ENCODE data around the gene STK31. TPM values are rescaled to one million over a fixed set of nuclear protein-coding genes. Genes with fewer than 3 reads are reported as not detected.

Gene STK31
- total and polyA plus RNA-seq, 2 donors (not counting 3 experiments of a cell fraction or from before 2014, with no cell fraction given): 0.44 TPM; not detected in 1

DNA sequence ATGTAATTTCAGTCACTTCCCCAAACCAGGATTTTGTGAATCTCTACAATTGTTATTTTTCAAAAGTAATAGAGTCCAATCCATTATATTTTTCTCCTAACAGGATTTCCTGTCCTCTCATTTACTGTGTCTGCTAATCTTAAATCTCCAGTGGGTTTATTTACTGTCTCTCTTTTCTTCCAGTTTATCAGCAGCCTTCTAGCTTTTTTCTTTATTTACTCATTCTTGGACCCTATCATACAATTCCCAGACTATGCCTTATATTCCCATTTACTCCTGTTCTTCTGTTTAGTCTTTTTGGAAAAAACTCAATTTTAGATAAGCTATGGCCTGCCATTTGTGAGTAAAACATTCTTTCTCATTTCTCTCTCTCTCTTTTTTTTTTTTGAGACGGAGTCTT lies 94.7 kb downstream of the STK31 start:
- Histone ChIP-seq H3K27me3 (ENCODE audit: control insufficient read depth in 2 of 2, insufficient read depth in 2 of 2, low read length in 2 of 2) (peaks cover 0 to 5% of the 10 kb centered on the region in 2 experiments), H3K9me3 (replicated peaks; ENCODE audit: control insufficient read depth, insufficient read depth, low read length) (no peaks in the 10 kb centered on the region), H2AFZ (ENCODE audit: low read depth, low read length) (no peak overlapping the region), H3K4me2 (ENCODE audit: insufficient read depth, low read length) (no peak overlapping the region), H3K79me2 (ENCODE audit: control insufficient read depth, insufficient read depth, low read length) (no peaks in the 10 kb centered on the region), H3K9ac (replicated peaks; ENCODE audit: extremely low read depth, insufficient read depth, low read length) (no peak overlapping the region), H3K36me3 (ENCODE audit: control insufficient read depth in 2 of 2, extremely low read depth in 1 of 2, insufficient read depth in 2 of 2, low read length in 2 of 2) (no peaks in the 10 kb centered on the region), H3K27ac (ENCODE audit: insufficient read depth, low read depth, low read length) (no peak overlapping the region), H3K4me3 (replicated peaks in 1 of 3; ENCODE audit: insufficient read depth in 1 of 3, low read depth in 1 of 3, low read length in 3 of 3) (no peak overlapping the region), H3K9me1 (replicated peaks; ENCODE audit: control insufficient read depth, extremely low read depth, insufficient read depth, low read length) (no peaks in the 10 kb centered on the region), H3K4me1 (ENCODE audit: control insufficient read depth, extremely low read depth, insufficient read depth, low read length) (no peaks in the 10 kb centered on the region), H4K20me1 (replicated peaks; ENCODE audit: control insufficient read depth, extremely low read depth, insufficient read depth, low read length) (no peaks in the 10 kb centered on the region)
- DNase-seq (ENCODE audit: low read depth, low spot score): no peak
- no peak for TF ChIP-seq GATA2 (IDR thresholded peaks at IDR 0.05; ENCODE audit: insufficient read depth, insufficient read length, low read depth, low read length)
- no peak for TF ChIP-seq EZH2 (IDR thresholded peaks at IDR 0.05; ENCODE audit: borderline replicate concordance, low read depth, low read length, severe bottlenecking)
- TF ChIP-seq, protein P1, sequence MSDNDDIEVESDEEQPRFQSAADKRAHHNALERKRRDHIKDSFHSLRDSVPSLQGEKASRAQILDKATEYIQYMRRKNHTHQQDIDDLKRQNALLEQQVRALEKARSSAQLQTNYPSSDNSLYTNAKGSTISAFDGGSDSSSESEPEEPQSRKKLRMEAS (IDR thresholded peaks at IDR 0.05; ENCODE audit: insufficient read depth, insufficient read length): no peak
- TF ChIP-seq, protein P2, sequence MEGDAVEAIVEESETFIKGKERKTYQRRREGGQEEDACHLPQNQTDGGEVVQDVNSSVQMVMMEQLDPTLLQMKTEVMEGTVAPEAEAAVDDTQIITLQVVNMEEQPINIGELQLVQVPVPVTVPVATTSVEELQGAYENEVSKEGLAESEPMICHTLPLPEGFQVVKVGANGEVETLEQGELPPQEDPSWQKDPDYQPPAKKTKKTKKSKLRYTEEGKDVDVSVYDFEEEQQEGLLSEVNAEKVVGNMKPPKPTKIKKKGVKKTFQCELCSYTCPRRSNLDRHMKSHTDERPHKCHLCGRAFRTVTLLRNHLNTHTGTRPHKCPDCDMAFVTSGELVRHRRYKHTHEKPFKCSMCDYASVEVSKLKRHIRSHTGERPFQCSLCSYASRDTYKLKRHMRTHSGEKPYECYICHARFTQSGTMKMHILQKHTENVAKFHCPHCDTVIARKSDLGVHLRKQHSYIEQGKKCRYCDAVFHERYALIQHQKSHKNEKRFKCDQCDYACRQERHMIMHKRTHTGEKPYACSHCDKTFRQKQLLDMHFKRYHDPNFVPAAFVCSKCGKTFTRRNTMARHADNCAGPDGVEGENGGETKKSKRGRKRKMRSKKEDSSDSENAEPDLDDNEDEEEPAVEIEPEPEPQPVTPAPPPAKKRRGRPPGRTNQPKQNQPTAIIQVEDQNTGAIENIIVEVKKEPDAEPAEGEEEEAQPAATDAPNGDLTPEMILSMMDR (IDR thresholded peaks at IDR 0.05; ENCODE audit: extremely low read depth in 1 of 2, insufficient read depth in 1 of 2, low read depth in 1 of 2, low read length in 2 of 2): no peak
- no peak for TF ChIP-seq MYC (IDR thresholded peaks at IDR 0.05; ENCODE audit: low read depth, low read length)
- TF ChIP-seq JUN (IDR thresholded peaks at IDR 0.05; ENCODE audit: borderline replicate concordance, insufficient read depth, insufficient read length, low read depth): no peak
- no peak for TF ChIP-seq POLR2A (IDR thresholded peaks at IDR 0.05; ENCODE audit: low read depth, low read length)
- TF ChIP-seq POLR2AphosphoS5 (IDR thresholded peaks at IDR 0.05; ENCODE audit: insufficient read depth, low read depth, low read length): no peak
- no peak for TF ChIP-seq FOS (IDR thresholded peaks at IDR 0.05; ENCODE audit: borderline replicate concordance, insufficient read depth, low read length)
- FAIRE-seq: no peak
- ChIA-PET CTCF (no interaction called here), POLR2A (no interaction called here)
- dilution Hi-C loops (cut with MboI; ENCODE audit: extremely low pct_ligation_motif_present, low sequenced_read_pairs) (no loop called here), intact Hi-C loops (cut with micrococcal nuclease) (no loop called here)
- no TSS peak for BruUV-seq (replicated peaks)
